C4-2B (cell line): ENCODE results near the gene PPP1R10.

Experiments used
- ZFX ChIP-seq: fragments of 450-650 bp; IDR thresholded peaks from 2 replicates; pipeline ENCODE4 v1.6.1; 2017
- TF ChIP-seq, protein P1 (sequence below): fragments of 450-650 bp; conservative IDR thresholded peaks from 2 replicates; pipeline ENCODE4 v1.5.1; 2017; ENCODE audit warnings: mild to moderate bottlenecking

DNA sequence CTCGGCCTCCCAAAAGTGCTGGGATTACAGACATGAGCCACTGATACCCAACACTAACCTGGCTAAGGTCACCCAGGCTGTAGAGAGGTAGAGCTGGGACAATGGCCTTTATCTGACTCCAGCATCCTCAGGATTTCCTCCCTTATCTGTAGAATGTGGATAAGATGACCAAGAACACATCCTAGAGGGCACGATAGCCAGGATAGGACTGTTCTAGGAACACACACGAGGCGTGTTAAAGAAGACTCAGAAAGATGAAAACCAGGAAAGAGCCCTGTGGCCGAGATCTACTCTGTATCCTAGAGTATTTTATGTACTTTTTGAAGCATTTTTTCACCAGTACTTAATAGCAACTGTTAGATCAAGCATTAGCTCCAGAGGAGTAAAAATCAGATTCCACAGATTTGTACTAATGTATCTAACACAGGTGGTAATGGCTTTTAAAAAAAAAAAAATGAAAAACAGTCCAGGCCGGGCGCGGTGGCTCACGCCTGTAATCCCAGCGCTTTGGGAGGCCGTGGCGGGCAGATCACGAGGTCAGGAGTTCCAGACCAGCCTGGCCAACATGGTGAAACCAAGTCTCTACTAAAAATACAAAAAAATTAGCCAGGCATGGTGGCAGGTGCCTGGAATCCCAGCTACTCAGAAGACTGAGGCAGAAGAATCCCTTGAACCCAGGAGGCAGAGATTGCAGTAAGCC lies 17.3 kb downstream of the PPP1R10 start:
- TF ChIP-seq, protein P1, sequence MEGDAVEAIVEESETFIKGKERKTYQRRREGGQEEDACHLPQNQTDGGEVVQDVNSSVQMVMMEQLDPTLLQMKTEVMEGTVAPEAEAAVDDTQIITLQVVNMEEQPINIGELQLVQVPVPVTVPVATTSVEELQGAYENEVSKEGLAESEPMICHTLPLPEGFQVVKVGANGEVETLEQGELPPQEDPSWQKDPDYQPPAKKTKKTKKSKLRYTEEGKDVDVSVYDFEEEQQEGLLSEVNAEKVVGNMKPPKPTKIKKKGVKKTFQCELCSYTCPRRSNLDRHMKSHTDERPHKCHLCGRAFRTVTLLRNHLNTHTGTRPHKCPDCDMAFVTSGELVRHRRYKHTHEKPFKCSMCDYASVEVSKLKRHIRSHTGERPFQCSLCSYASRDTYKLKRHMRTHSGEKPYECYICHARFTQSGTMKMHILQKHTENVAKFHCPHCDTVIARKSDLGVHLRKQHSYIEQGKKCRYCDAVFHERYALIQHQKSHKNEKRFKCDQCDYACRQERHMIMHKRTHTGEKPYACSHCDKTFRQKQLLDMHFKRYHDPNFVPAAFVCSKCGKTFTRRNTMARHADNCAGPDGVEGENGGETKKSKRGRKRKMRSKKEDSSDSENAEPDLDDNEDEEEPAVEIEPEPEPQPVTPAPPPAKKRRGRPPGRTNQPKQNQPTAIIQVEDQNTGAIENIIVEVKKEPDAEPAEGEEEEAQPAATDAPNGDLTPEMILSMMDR: no peak
- TF ChIP-seq ZFX: no peak
